Measurements from ENCODE around the gene THSD4. TPM values are rescaled to one million over a fixed set of nuclear protein-coding genes. Genes with fewer than 3 reads are reported as not detected.

Gene THSD4
- total and polyA plus RNA-seq, 2 of the 4 experiments (the other 2 are of a cell fraction), result 25.5 to 31.1 TPM

- Histone ChIP-seq H3K79me1 (ENCODE audit: low read depth in 1 of 2, low read length in 2 of 2) (no peaks in the 10 kb centered on the region; a peak in 1 of 4 replicates), H3K9ac (ENCODE audit: low read depth, low read length) (no peak overlapping the region), H2AK5ac (ENCODE audit: low read depth, low read length) (peak overlapping the region; percentile 63; the same call in 1 of the 2 replicates), H2AFZ (replicated peaks; ENCODE audit: low read length, poor library complexity) (peak overlapping the region; percentile 54), H2AK9ac (replicated peaks; ENCODE audit: low read depth, low read length, poor library complexity) (peak overlapping the region; percentile 43), H2BK20ac (ENCODE audit: low read depth, low read length) (peak overlapping the region; percentile 83; the same call in 1 of the 2 replicates), H3K18ac (ENCODE audit: low read depth, low read length) (peak overlapping the region; percentile 90), H4K91ac (ENCODE audit: insufficient read depth, low read depth, low read length) (peak overlapping the region; percentile 87), H3K4me1 (ENCODE audit: control insufficient read depth, insufficient read depth, low read length) (peaks cover 12% of the 10 kb centered on the region), H4K5ac (ENCODE audit: low read depth, low read length) (0 out of 2 replicates have a peak overlapping the region, but pooled peaks have one; percentile 21), H2BK120ac (ENCODE audit: low read depth, low read length) (peak overlapping the region; percentile 57), H2BK15ac (ENCODE audit: low read depth, low read length) (peak overlapping the region; percentile 55; the same call in 2 of the 3 replicates), H3K4ac (ENCODE audit: low read depth, low read length) (peak overlapping the region; percentile 85), H3K56ac (ENCODE audit: extremely low read depth, insufficient read depth, low read length) (no peak overlapping the region), H3K36me3 (ENCODE audit: control insufficient read depth, insufficient read depth, low read length) (no peaks in the 10 kb centered on the region), H3K14ac (replicated peaks; ENCODE audit: low read depth, low read length) (peak overlapping the region; percentile 59; the same call in 1 of the 2 replicates), H3K27ac (ENCODE audit: insufficient read depth, low read length) (0 out of 2 replicates have a peak overlapping the region, but pooled peaks have one; percentile 7), H3K23ac (ENCODE audit: low read depth, low read length) (no peak overlapping the region), H4K8ac (ENCODE audit: low read depth in 2 of 2, low read length in 2 of 2) (peak overlapping the region in 1 of 2 experiments; percentile 70; a peak in 2 of 4 replicates), H4K20me1 (ENCODE audit: insufficient read depth, low read length) (no peaks in the 10 kb centered on the region), H3K27me3 (ENCODE audit: control insufficient read depth, insufficient read depth, low read length) (no peaks in the 10 kb centered on the region), H3K9me3 (ENCODE audit: control insufficient read depth, insufficient read depth, low read length) (no peaks in the 10 kb centered on the region), H3K4me2 (ENCODE audit: low read depth, low read length) (no peak overlapping the region), H3K9me1 (ENCODE audit: insufficient read depth, low read length) (0 out of 2 replicates have a peak, but pooled peaks cover 5% of the 10 kb centered on the region), H2BK5ac (ENCODE audit: low read depth, low read length, poor library complexity, severe bottlenecking) (no peak overlapping the region), H3K4me3 (ENCODE audit: insufficient read depth, low read depth, low read length) (no peak overlapping the region)
- TF ChIP-seq FOS (IDR thresholded peaks at IDR 0.05; ENCODE audit: low read depth, low read length) (no peak), NFE2L2 (IDR thresholded peaks at IDR 0.05; ENCODE audit: low read depth, low read length) (no peak), RAD21 (IDR thresholded peaks at IDR 0.05; ENCODE audit: low read length) (peak; percentile 68), MXI1 (IDR thresholded peaks at IDR 0.05; ENCODE audit: borderline replicate concordance, low read depth, low read length) (no peak), CEBPB (IDR thresholded peaks at IDR 0.05; ENCODE audit: low read depth, low read length) (no peak), RFX5 (IDR thresholded peaks at IDR 0.05; ENCODE audit: low read depth, low read length) (no peak), SMC3 (IDR thresholded peaks at IDR 0.05; ENCODE audit: low read depth, low read length) (peak; percentile 64), CHD1 (IDR thresholded peaks at IDR 0.05; ENCODE audit: low read depth, low read length) (no peak), MAFK (IDR thresholded peaks at IDR 0.05; ENCODE audit: low read depth, low read length) (no peak), POLR2A (IDR thresholded peaks at IDR 0.05; ENCODE audit: low read depth, low read length) (no peak), BHLHE40 (IDR thresholded peaks at IDR 0.05; ENCODE audit: low read depth, low read length) (no peak), MAZ (IDR thresholded peaks at IDR 0.05; ENCODE audit: borderline replicate concordance, low read depth, low read length) (no peak), RCOR1 (IDR thresholded peaks at IDR 0.05; ENCODE audit: insufficient replicate concordance, low read length) (no peak)
- TF ChIP-seq, protein P1, sequence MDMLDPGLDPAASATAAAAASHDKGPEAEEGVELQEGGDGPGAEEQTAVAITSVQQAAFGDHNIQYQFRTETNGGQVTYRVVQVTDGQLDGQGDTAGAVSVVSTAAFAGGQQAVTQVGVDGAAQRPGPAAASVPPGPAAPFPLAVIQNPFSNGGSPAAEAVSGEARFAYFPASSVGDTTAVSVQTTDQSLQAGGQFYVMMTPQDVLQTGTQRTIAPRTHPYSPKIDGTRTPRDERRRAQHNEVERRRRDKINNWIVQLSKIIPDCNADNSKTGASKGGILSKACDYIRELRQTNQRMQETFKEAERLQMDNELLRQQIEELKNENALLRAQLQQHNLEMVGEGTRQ (IDR thresholded peaks at IDR 0.05; ENCODE audit: low read depth, low read length), result no peak
- TF ChIP-seq, protein P2, sequence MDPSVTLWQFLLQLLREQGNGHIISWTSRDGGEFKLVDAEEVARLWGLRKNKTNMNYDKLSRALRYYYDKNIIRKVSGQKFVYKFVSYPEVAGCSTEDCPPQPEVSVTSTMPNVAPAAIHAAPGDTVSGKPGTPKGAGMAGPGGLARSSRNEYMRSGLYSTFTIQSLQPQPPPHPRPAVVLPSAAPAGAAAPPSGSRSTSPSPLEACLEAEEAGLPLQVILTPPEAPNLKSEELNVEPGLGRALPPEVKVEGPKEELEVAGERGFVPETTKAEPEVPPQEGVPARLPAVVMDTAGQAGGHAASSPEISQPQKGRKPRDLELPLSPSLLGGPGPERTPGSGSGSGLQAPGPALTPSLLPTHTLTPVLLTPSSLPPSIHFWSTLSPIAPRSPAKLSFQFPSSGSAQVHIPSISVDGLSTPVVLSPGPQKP (IDR thresholded peaks at IDR 0.05; ENCODE audit: borderline replicate concordance, low read depth, low read length), result no peak
- TF ChIP-seq, protein P3, sequence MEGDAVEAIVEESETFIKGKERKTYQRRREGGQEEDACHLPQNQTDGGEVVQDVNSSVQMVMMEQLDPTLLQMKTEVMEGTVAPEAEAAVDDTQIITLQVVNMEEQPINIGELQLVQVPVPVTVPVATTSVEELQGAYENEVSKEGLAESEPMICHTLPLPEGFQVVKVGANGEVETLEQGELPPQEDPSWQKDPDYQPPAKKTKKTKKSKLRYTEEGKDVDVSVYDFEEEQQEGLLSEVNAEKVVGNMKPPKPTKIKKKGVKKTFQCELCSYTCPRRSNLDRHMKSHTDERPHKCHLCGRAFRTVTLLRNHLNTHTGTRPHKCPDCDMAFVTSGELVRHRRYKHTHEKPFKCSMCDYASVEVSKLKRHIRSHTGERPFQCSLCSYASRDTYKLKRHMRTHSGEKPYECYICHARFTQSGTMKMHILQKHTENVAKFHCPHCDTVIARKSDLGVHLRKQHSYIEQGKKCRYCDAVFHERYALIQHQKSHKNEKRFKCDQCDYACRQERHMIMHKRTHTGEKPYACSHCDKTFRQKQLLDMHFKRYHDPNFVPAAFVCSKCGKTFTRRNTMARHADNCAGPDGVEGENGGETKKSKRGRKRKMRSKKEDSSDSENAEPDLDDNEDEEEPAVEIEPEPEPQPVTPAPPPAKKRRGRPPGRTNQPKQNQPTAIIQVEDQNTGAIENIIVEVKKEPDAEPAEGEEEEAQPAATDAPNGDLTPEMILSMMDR (conservative IDR thresholded peaks at IDR 0.05; ENCODE audit: low read depth, low read length), result peak; percentile 57
- intact Hi-C loops (cut with micrococcal nuclease) (loop anchor here (1.0 to 2.0 kb wide), 2 partner anchors 334 to 692 kb away; no protein-coding TSS in a partner anchor), in situ Hi-C loops (cut with MboI; ENCODE audit: low sequenced_read_pairs) (loop anchor here (10.0 kb wide), 1 partner anchor 214 kb away; the partner anchor contains the start of genes LRRC49 and THAP10), dilution Hi-C loops (cut with HindIII; ENCODE audit: low sequenced_read_pairs, unreplicated experiment) (no loop called here)
- no TSS peak for BruUV-seq (replicated peaks)
- ChIA-PET CTCF (interaction anchor here (0.6 to 1.6 kb wide), 9 partner anchors 23 to 331 kb away, joined by 3 to 6 read pairs (median 4); no protein-coding TSS in a partner anchor), POLR2A (ENCODE audit: unreplicated experiment) (no interaction called here)
- no CpG with 5 or more reads among the region's 4 CpGs for WGBS, 2 experiments (ENCODE audit: extremely low coverage in 2 of 2, insufficient read length in 1 of 2)
- peak; percentile 82 for DNase-seq
- peak; percentile 80 for ATAC-seq (ENCODE audit: low read depth)
Measured at GRCh38 chr15:71109130-71109529, 6.1 kb upstream of the THSD4 start.

All from IMR-90 (cell line).